PC-9 (cell line): ENCODE data around the gene DGLUCY.

ENCODE experiments used
- CTCF ChIP-seq: fragments of 200-600 bp; sonication (generic); conservative IDR thresholded peaks from 2 replicates; pipeline ENCODE4 v1.6.1; 2017; ENCODE audit warnings: mixed run types, antibody characterized with exemption, mild to moderate bottlenecking, moderate library complexity
- EZH2 ChIP-seq: fragments of 200-600 bp; sonication (generic); IDR thresholded peaks from 2 replicates; pipeline ENCODE4 v1.8.0; 2017; ENCODE audit warnings: antibody characterized with exemption, low read depth

GRCh38 chr14:91211017-91211416, 97.1 kb downstream of the DGLUCY start:
- TF ChIP-seq CTCF (no peak), EZH2 (no peak)
